AG04450 (cell line): Measurements from ENCODE around the gene BTG2. TPM values are rescaled to one million over a fixed set of nuclear protein-coding genes. Genes with fewer than 3 reads are reported as not detected.

ENCODE experiments used
- CTCF ChIA-PET: fragments of 300-600, 350-600 bp; formaldehyde crosslinking; extraction: SDS; loops from one replicate; lab custom pipeline; 2022; ENCODE audit warnings: antibody characterized with exemption, inconsistent platforms; lab: Charles Lee
- POLR2A ChIA-PET: fragments of 350-600 bp; formaldehyde crosslinking; extraction: SDS; loops from one replicate; lab custom pipeline; 2021; ENCODE audit warnings: antibody characterized with exemption, inconsistent platforms; lab: Yijun Ruan, JAX
- DNase-seq: peaks from one replicate; pipeline ENCODE4 v3.0.0-alpha.2; 2011; ENCODE audit warnings: low read depth, low spot score
- H3K27ac ChIP-seq: one replicate; pipeline ENCODE4 v1.5.1; 2012; ENCODE audit warnings: low read depth, low read length, control low read depth
- H3K27me3 ChIP-seq: one replicate; pipeline ENCODE4 v1.6.0; 2012; ENCODE audit warnings: low read length; ENCODE audit not compliant: control insufficient read depth, insufficient read depth
- H3K4me3 ChIP-seq: 2 replicates; pipeline ENCODE4 v1.5.1; 2011; ENCODE audit warnings: mild to moderate bottlenecking, low read depth, low read length, control low read depth
- H3K9me3 ChIP-seq: 2 replicates; pipeline ENCODE4 v1.5.1; 2012; ENCODE audit warnings: low read length; ENCODE audit not compliant: control insufficient read depth, insufficient read depth
- CTCF ChIP-seq: IDR thresholded peaks from 2 replicates; pipeline ENCODE4 v1.5.1; 2011; ENCODE audit warnings: low read depth, low read length, control low read depth, inconsistent platforms
- polyA plus RNA-seq: library from polyadenylated mRNA; depleted of rRNA; stranded (reverse); fragments of >200 nt; gene quantifications from 2 replicates; pipeline ENCODE4 v1.2.3, GENCODE V29; 2011

Gene BTG2
- polyA plus RNA-seq, 1 experiment: 36.5 TPM

GRCh38 chr1:203276408-203276807 lies 28.9 kb upstream of the BTG2 start:
- CTCF ChIA-PET: interaction anchor here (1.0 to 6.3 kb wide), 2 partner anchors 7 to 63 kb away, joined by 3 to 76 read pairs; no protein-coding TSS in a partner anchor
- no peak overlapping the region for H3K27ac ChIP-seq
- H3K4me3 ChIP-seq: no peak overlapping the region
- no peak for DNase-seq
- no peaks in the 10 kb centered on the region; the same call in 1 of the 2 replicates for H3K9me3 ChIP-seq
- TF ChIP-seq CTCF: no peak
- peaks cover 4% of the 10 kb centered on the region for H3K27me3 ChIP-seq
- POLR2A ChIA-PET: no interaction called here

GRCh38 chr1:203276916-203277545 lies 28.3 kb upstream of the BTG2 start:
- no peak for TF ChIP-seq CTCF
- peaks cover 4% of the 10 kb centered on the region for H3K27me3 ChIP-seq
- ChIA-PET CTCF (interaction anchor here (1.0 to 6.3 kb wide), 3 partner anchors 8 to 63 kb away, joined by 3 to 76 read pairs (median 5); no protein-coding TSS in a partner anchor), POLR2A (no interaction called here)
- H3K27ac ChIP-seq: no peak overlapping the region
- H3K9me3 ChIP-seq: no peaks in the 10 kb centered on the region; the same call in 1 of the 2 replicates
- DNase-seq: no peak
- no peak overlapping the region for H3K4me3 ChIP-seq

GRCh38 chr1:203278082-203278884 lies 27.0 kb upstream of the BTG2 start:
- peak overlapping the region; percentile 61 for H3K27ac ChIP-seq
- peak overlapping the region; percentile 52 for H3K4me3 ChIP-seq
- ChIA-PET POLR2A (no interaction called here), CTCF (interaction anchor here (0.6 to 6.3 kb wide), 5 partner anchors 9 to 64 kb away, joined by 3 to 76 read pairs (median 7); no protein-coding TSS in a partner anchor)
- peak; percentile 59 for DNase-seq
- no peaks in the 10 kb centered on the region; the same call in 1 of the 2 replicates for H3K9me3 ChIP-seq
- no peak for TF ChIP-seq CTCF
- H3K27me3 ChIP-seq: peaks cover 11% of the 10 kb centered on the region

- no peak for TF ChIP-seq CTCF
- DNase-seq: no peak
- Histone ChIP-seq H3K27me3 (peaks cover 14% of the 10 kb centered on the region), H3K9me3 (no peaks in the 10 kb centered on the region), H3K27ac (peak overlapping the region; percentile 69), H3K4me3 (no peak overlapping the region; the same call in 1 of the 2 replicates)
- CTCF ChIA-PET: interaction anchor here (1.0 to 6.3 kb wide), 4 partner anchors 10 to 64 kb away, joined by 3 to 76 read pairs (median 6); no protein-coding TSS in a partner anchor
- POLR2A ChIA-PET: interaction anchor here (0.9 kb wide), 1 partner anchor 27 kb away, joined by 3 read pairs; no protein-coding TSS in a partner anchor
Observed at GRCh38 chr1:203278885-203279406, 26.4 kb upstream of the BTG2 start.
